ENCODE measurements around the gene CDR2L.
"Not testable (repeated sequence)": the region's sequence is repeated elsewhere in the genome, so short reads cannot be mapped to it uniquely, and the experiment has no call there.

The CDR2L gene

GRCh38 chr17:75012346-75013091 is 25.1 kb downstream of the CDR2L start, which contains the start of gene MRPL58:
Gene MRPL58 (plus strand): TSS chr17:75012670. CDS start chr17:75012687, 17 bp downstream.
- DNase-seq, result no peak

GRCh38 chr17:75013092-75013559 is 25.7 kb downstream of the CDR2L start:
- DNase-seq, result no peak

GRCh38 chr17:75019146-75019545 is 31.7 kb downstream of the CDR2L start:
- DNase-seq, result no peak

- DNase-seq, result no peak
Measured at GRCh38 chr17:75019710-75020109, 32.3 kb downstream of the CDR2L start.

GRCh38 chr17:75020331-75021110 is 33.1 kb downstream of the CDR2L start:
- DNase-seq, result no peak

- DNase-seq, result no peak
Measured at GRCh38 chr17:75024686-75025397, 37.4 kb downstream of the CDR2L start.

GRCh38 chr17:75025398-75025734 is 37.9 kb downstream of the CDR2L start:
- DNase-seq, result not testable (repeated sequence)

- DNase-seq, result not testable (repeated sequence)
Measured at GRCh38 chr17:75026650-75027049, 39.2 kb downstream of the CDR2L start.

- no peak for DNase-seq
Measured at GRCh38 chr17:75030161-75030560, 42.7 kb downstream of the CDR2L start.

- no peak for DNase-seq
Measured at GRCh38 chr17:75031972-75032719, 44.7 kb downstream of the CDR2L start.

GRCh38 chr17:75032720-75033280 is 45.4 kb downstream of the CDR2L start:
- no peak for DNase-seq

- DNase-seq, result no peak
Measured at GRCh38 chr17:75033346-75034235, 46.2 kb downstream of the CDR2L start.

- no peak for DNase-seq
Measured at GRCh38 chr17:75034236-75034908, 46.9 kb downstream of the CDR2L start.

GRCh38 chr17:75036643-75037268 is 49.3 kb downstream of the CDR2L start:
- DNase-seq, result no peak

GRCh38 chr17:75039238-75039637 is 51.8 kb downstream of the CDR2L start:
- no peak for DNase-seq

- DNase-seq, result no peak
Measured at GRCh38 chr17:75041656-75042280, 54.3 kb downstream of the CDR2L start.

- DNase-seq, result not testable (repeated sequence)
Measured at GRCh38 chr17:75043789-75044188, 56.4 kb downstream of the CDR2L start.

GRCh38 chr17:75044716-75045115 is 57.3 kb downstream of the CDR2L start:
- DNase-seq, result no peak

- DNase-seq, result not testable (repeated sequence)
Measured at GRCh38 chr17:75045946-75046406, 58.5 kb downstream of the CDR2L start.
